Activated CD4-positive, alpha-beta T cell treated with anti-CD3 and anti-CD28 coated beads for 36 hours (primary cell): ENCODE measurements around the gene ASS1. TPM values are rescaled to one million over a fixed set of nuclear protein-coding genes. Genes with fewer than 3 reads are reported as not detected.

Source experiments
- ATAC-seq: fragments of 200-7000 bp; cut with Tn5 transposase; one replicate; pipeline ENCODE4 v1.10.0; 2021; ENCODE audit warnings: mild to moderate bottlenecking, moderate library complexity
- CTCF ChIA-PET: fragments of 350-600 bp; sonication (Branson Sonifier 250); formaldehyde crosslinking; loops from one replicate; lab custom pipeline; 2021; ENCODE audit warnings: antibody characterized with exemption; lab: Charles Lee
- POLR2A ChIA-PET: fragments of 350-600 bp; sonication (Branson Sonifier 250); formaldehyde crosslinking; loops from one replicate; lab custom pipeline; 2021; ENCODE audit warnings: antibody characterized with exemption, inconsistent platforms; lab: Charles Lee
- DNase-seq: peaks from one replicate; pipeline ENCODE4 v3.0.0-alpha.2; 2020
- H3K27ac Mint-ChIP-seq: one replicate; pipeline ENCODE4 v1.8.0; 2021; ENCODE audit warnings: mixed read lengths
- H3K27me3 Mint-ChIP-seq: one replicate; pipeline ENCODE4 v1.8.0; 2021; ENCODE audit warnings: mixed read lengths
- H3K36me3 Mint-ChIP-seq: one replicate; pipeline ENCODE4 v1.8.0; 2021; ENCODE audit warnings: low read depth, mixed read lengths
- H3K4me1 Mint-ChIP-seq: one replicate; pipeline ENCODE4 v1.8.0; 2021; ENCODE audit warnings: mixed read lengths
- H3K4me3 Mint-ChIP-seq: one replicate; pipeline ENCODE4 v1.8.0; 2021; ENCODE audit warnings: mild to moderate bottlenecking, moderate library complexity, mixed read lengths
- H3K9me3 Mint-ChIP-seq: one replicate; pipeline ENCODE4 v1.8.0; 2021; ENCODE audit warnings: low read depth, mixed read lengths
- intact Hi-C, 2 experiments: fragments of 100-400 bp; cut with DNase I in 1 of 2; cut with micrococcal nuclease in 1 of 2; formaldehyde crosslinking; loops; one replicate each; pipeline versions ENCODE4 v1.14.2 to v1.15.1; 2022 to 2024; cut with DNase I, micrococcal nuclease
- total RNA-seq, 2 experiments: library from RNA; stranded (reverse); gene quantifications; one replicate each; pipeline ENCODE4 v1.2.3, GENCODE V29; 2021

The ASS1 gene
- total RNA-seq, 2 experiments from 2014 or later = 8.6 to 9.3 TPM

DNA sequence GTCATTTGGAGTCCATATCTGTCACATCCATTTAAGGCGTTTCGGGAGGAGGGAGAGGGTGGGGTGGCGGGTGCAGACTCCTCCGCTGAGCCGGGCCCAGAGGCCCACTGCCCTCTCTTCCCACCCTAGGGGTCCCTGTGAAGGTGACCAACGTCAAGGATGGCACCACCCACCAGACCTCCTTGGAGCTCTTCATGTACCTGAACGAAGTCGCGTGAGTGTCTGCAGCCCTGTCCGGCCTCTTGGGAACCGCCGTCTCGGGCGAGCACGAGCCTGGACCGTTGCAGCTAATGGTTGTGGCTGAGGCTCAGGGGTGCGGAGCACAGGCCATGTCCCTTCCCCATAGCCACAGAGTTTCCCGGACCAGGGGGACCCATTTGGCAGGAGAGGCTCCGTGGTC lies 34.8 kb downstream of the ASS1 start:
- POLR2A ChIA-PET = no interaction called here
- Mint-ChIP-seq H3K9me3 (no peaks in the 10 kb centered on the region), H3K4me3 (no peak overlapping the region), H3K27me3 (peaks cover 17% of the 10 kb centered on the region), H3K4me1 (no peaks in the 10 kb centered on the region), H3K36me3 (no peaks in the 10 kb centered on the region), H3K27ac (no peak overlapping the region)
- intact Hi-C loops = no loop called here
- CTCF ChIA-PET = no interaction called here
- no peak for ATAC-seq
- no peak for DNase-seq

DNA sequence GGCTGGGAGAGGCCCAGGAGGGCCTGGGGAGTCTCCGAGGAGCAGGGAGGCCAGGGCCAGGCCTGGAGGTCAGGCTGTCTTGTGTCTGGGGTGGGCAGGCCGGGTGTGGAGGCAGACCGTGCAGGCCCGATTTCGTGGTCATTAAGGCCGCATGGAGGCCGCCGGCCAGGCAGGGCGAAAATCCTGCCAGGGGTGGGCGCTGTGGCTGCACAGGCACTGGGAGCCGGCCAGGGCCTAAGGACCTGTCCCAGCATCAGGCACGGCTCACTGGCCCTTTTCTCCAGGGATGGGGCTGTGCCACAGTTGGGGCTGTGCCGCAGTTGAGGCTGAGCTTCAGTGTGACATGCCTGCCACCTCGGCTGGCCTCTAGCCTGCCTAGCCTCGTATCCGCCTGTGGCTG lies 35.9 kb downstream of the ASS1 start:
- Mint-ChIP-seq H3K36me3 (no peaks in the 10 kb centered on the region), H3K9me3 (no peaks in the 10 kb centered on the region), H3K27ac (no peak overlapping the region), H3K27me3 (peaks cover 15% of the 10 kb centered on the region), H3K4me3 (no peak overlapping the region), H3K4me1 (no peaks in the 10 kb centered on the region)
- intact Hi-C loops = no loop called here
- no peak for DNase-seq
- ChIA-PET CTCF (no interaction called here), POLR2A (interaction anchor here (0.6 kb wide), 1 partner anchor 234 kb away, joined by 3 read pairs; no protein-coding TSS in a partner anchor)
- ATAC-seq = no peak

DNA sequence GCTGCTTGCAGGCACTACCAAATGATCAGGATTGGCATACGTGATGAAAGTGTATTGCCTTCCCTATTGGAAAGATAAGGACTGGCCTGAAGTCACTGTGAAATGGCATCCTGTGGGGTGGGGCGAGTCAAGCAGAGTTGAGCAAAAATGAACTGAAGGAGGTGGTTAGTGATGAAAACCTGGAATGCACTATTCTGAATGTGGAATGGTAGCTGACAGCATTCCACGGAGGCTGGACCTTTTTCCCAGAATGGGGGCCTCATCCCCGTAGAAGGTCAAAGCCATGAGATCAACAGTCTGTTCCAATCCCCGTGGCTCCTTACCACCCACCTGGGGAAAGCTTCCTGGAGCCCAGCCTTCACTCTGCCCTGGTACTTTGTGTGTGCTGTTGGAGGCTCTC lies 37.7 kb downstream of the ASS1 start:
- ATAC-seq = no peak
- no peak overlapping the region for H3K27ac Mint-ChIP-seq
- H3K4me3 Mint-ChIP-seq = no peak overlapping the region
- H3K9me3 Mint-ChIP-seq = no peaks in the 10 kb centered on the region
- H3K36me3 Mint-ChIP-seq = no peaks in the 10 kb centered on the region
- ChIA-PET POLR2A (no interaction called here), CTCF (no interaction called here)
- H3K4me1 Mint-ChIP-seq = no peaks in the 10 kb centered on the region
- intact Hi-C loops = no loop called here
- peaks cover 15% of the 10 kb centered on the region for H3K27me3 Mint-ChIP-seq
- no peak for DNase-seq

DNA sequence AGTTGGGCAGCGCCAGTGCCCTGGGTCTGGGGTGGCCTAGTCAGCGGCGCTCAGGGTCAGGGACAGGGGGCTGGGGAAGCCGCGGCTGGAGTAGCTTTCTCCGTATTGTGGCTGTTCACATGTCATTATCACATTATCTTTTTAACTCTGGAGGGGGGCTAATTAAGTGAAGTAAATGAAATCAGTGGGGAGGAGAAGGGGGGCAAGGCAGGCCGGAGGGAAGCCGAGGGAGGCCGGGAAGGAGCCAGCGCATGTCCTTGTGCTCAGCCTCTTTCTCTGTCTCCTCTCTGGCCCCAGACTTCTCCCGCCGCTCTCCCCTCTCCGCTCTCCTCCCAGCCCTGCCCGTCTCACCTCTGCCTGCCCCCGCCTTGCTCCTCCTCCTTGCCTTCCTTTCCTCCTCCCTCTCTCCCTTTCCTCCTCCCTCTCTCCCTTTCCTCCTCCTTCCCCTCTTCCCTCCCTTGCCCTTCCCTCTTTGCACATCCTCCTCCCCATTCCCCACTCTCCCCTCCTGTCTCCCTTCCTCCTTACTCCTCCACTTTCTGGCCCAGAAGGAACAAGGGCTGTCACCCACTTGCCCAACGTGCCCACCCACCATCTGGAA lies 38.7 kb downstream of the ASS1 start:
- no peak overlapping the region for H3K27ac Mint-ChIP-seq
- CTCF ChIA-PET = no interaction called here
- intact Hi-C loops = no loop called here
- DNase-seq (no peak), ATAC-seq (no peak)
- POLR2A ChIA-PET = no interaction called here
- H3K4me1 Mint-ChIP-seq = no peaks in the 10 kb centered on the region
- no peaks in the 10 kb centered on the region for H3K9me3 Mint-ChIP-seq
- H3K4me3 Mint-ChIP-seq = no peak overlapping the region
- no peaks in the 10 kb centered on the region for H3K36me3 Mint-ChIP-seq
- peaks cover 15% of the 10 kb centered on the region for H3K27me3 Mint-ChIP-seq

DNA sequence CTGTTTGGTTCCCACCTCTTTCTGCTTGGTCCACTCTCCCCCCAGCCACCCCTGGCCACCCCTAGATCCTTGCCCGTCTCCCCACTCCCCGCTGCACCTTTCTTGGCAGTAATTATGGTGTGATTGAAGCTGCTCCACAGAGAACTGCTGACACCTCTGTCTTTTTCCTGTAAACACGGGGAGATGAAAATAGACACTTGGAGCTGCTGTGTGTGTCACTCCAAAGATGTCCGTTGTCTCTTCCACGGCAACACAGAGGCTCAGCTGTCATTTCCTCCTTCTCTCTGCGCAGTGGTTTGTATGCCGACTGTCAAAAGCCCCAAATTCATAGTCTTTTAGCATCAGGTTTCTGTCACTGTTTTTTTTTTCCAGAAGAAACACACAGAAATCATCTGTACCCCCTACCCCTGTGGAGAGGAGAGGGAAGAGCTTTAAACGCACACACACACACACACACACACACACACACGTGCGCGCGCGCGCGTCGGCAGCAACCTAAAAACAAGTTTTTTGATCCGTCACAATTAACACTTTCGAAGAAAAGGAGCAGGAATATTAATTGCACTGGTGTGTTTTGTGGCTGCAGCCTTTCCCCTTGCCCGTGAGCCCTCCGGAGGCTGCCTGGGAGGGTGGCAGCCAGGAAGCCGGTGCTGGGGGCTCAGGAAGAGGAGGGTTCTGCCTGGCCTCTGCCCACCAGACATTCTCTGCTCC lies 39.8 kb downstream of the ASS1 start:
- DNase-seq (no peak), ATAC-seq (no peak)
- H3K4me1 Mint-ChIP-seq = no peaks in the 10 kb centered on the region
- intact Hi-C loops = no loop called here
- no peak overlapping the region for H3K4me3 Mint-ChIP-seq
- H3K27me3 Mint-ChIP-seq = peaks cover 15% of the 10 kb centered on the region
- ChIA-PET POLR2A (no interaction called here), CTCF (interaction anchor here (0.5 kb wide), 1 partner anchor 68 kb away, joined by 3 read pairs; no protein-coding TSS in a partner anchor)
- H3K27ac Mint-ChIP-seq = no peak overlapping the region
- no peaks in the 10 kb centered on the region for H3K9me3 Mint-ChIP-seq
- no peaks in the 10 kb centered on the region for H3K36me3 Mint-ChIP-seq

DNA sequence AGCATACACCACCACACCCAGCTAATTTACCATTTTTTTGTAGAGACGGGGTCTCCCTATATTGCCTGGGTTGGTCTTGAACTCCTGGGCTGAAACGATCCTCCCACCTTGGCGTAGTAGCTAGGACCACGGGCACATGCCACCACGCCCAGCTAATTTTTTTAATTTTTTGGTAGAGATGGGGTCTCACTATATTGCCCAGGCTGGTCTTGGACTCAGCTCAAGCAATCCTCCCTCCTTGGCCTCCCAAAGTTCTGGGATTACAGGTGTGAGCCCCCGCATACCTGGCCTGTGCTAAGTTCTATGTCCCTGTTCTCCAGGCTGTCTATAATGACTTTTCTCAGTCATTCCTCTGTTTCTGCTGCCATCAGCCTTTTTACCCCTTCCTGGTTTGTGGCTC lies 41.3 kb downstream of the ASS1 start:
- Mint-ChIP-seq H3K36me3 (no peaks in the 10 kb centered on the region), H3K4me1 (no peaks in the 10 kb centered on the region), H3K4me3 (no peak overlapping the region), H3K27ac (no peak overlapping the region), H3K9me3 (no peaks in the 10 kb centered on the region), H3K27me3 (peaks cover 15% of the 10 kb centered on the region)
- CTCF ChIA-PET = no interaction called here
- DNase-seq (no peak), ATAC-seq (no peak)
- intact Hi-C loops = no loop called here
- POLR2A ChIA-PET = no interaction called here

DNA sequence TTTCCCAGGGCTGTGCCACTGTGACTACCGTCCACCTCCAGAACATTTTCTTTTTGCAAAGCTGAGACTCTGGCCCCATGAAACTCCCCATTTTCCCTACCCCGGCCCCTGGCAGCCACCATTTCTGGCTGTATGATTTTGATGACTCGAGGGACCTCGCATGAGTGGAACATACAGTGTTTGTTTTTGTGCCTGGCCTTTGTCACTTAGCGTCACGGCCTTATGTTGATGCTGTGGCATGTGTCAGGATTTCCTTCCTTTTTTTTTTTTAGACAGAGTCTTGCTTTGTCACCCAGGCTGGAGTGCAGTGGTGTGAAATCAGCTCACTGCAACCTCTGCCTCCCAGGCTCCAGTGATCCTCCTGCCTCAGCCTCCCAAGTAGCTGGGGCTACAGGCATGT lies 42.7 kb downstream of the ASS1 start:
- POLR2A ChIA-PET = interaction anchor here (0.7 kb wide), 1 partner anchor 17 kb away, joined by 5 read pairs; no protein-coding TSS in a partner anchor
- no peaks in the 10 kb centered on the region for H3K36me3 Mint-ChIP-seq
- H3K4me1 Mint-ChIP-seq = no peaks in the 10 kb centered on the region
- DNase-seq (no peak), ATAC-seq (no peak)
- H3K9me3 Mint-ChIP-seq = no peaks in the 10 kb centered on the region
- no peak overlapping the region for H3K27ac Mint-ChIP-seq
- no peak overlapping the region for H3K4me3 Mint-ChIP-seq
- CTCF ChIA-PET = no interaction called here
- intact Hi-C loops = no loop called here
- peaks cover 13% of the 10 kb centered on the region for H3K27me3 Mint-ChIP-seq

DNA sequence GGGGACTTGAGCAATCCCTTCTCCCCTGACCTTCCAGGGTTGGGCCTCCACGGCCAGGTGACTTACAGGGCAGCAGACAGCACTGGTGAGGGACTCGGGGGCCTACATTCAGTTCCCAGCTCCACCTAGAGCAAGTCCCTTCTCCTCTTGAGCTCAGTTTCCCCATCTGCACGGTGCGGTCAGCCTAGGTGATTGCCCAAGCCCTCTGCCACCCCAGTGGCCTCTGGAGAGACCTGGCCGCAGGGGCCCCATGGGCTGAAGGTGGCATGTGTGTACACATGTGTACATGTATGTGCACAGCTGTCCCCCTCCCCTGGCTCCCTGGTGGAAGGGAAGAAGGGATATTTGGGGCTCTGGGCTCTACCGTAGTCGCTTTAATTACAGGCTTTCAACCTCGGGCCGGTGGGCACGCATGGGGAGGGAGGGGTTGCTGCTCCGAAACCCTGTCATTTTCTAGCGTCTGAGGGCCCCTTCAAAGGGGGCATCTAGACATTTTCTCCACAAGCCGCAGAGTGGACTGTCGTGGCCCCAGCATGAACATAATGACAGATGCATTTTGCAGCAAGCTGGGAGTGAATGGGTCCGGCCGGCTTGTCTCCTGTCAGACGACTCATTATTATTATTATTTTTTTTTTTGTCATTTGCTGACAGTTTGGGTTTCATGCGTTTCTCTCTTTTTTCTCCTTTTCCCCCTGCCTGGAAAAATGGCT lies 44.0 kb downstream of the ASS1 start:
- Mint-ChIP-seq H3K9me3 (no peaks in the 10 kb centered on the region), H3K36me3 (no peaks in the 10 kb centered on the region), H3K4me3 (no peak overlapping the region), H3K4me1 (no peaks in the 10 kb centered on the region), H3K27ac (no peak overlapping the region), H3K27me3 (peaks cover 6% of the 10 kb centered on the region)
- ChIA-PET POLR2A (no interaction called here), CTCF (no interaction called here)
- intact Hi-C loops = no loop called here
- DNase-seq (no peak), ATAC-seq (no peak)

DNA sequence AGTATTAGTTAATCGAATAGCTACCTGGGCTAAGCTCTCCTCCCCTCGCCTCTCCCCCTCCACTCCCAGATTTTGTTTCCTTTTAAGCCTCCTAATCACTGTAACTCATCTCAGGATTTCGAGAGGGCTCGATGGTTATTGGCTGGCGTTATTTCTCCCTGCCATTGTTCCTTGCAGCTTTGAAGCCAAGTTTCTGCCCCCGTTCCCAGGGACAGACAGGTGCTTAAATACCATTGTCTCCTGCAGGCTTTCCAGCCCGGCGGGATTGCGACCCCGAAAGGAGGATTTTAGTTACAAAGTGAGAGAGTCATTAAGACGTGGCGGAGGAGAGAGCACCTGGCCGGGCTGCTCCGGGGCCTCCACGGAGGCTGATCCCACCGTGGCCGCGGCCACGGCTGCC lies 46.2 kb downstream of the ASS1 start:
- ATAC-seq (no peak), DNase-seq (no peak)
- no peak overlapping the region for H3K27ac Mint-ChIP-seq
- ChIA-PET CTCF (interaction anchor here (0.8 kb wide), 1 partner anchor 98 kb away, joined by 3 read pairs; no protein-coding TSS in a partner anchor), POLR2A (no interaction called here)
- H3K9me3 Mint-ChIP-seq = peaks cover 6% of the 10 kb centered on the region
- H3K4me3 Mint-ChIP-seq = no peak overlapping the region
- intact Hi-C loops = no loop called here
- no peaks in the 10 kb centered on the region for H3K4me1 Mint-ChIP-seq
- H3K36me3 Mint-ChIP-seq = no peaks in the 10 kb centered on the region
- H3K27me3 Mint-ChIP-seq = peaks cover 4% of the 10 kb centered on the region

DNA sequence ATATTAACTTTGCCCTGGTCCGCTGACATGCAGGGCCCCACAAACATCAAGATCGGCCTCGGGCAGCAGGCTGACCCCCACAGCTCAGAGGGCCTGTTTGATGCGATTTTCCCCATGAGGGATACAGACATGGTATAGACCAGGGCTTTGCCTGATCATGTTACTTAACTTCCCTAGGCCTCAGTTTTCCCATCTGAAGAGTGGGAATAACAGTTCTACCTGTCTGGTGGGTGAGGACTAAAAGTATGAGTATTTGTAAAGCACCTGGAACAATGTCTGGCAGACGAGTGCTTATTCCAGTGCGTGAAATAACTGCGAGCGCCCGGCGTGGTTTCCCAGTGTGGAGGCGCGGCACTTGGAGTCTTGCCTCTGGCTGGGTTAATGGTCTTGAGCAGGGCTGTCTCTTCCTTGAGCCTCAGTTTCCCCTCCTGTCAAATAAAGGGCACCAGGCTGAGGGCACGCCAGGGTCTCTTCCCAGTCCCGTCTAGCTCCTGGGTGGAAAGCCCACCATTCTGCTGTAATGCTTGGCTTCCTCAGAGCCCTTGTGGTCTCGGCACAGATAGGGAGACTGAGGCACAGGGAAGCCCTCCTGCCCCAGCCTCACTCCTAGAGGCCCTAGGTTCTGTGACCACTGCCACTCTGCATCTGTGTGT lies 47.2 kb downstream of the ASS1 start:
- intact Hi-C loops = no loop called here
- ATAC-seq (no peak), DNase-seq (no peak)
- H3K27ac Mint-ChIP-seq = no peak overlapping the region
- ChIA-PET CTCF (interaction anchor here (0.6 kb wide), 1 partner anchor 190 kb away, joined by 5 read pairs; no protein-coding TSS in a partner anchor), POLR2A (no interaction called here)
- H3K36me3 Mint-ChIP-seq = no peaks in the 10 kb centered on the region
- no peak overlapping the region for H3K4me3 Mint-ChIP-seq
- H3K9me3 Mint-ChIP-seq = peaks cover 6% of the 10 kb centered on the region
- no peaks in the 10 kb centered on the region for H3K4me1 Mint-ChIP-seq
- peaks cover 4% of the 10 kb centered on the region for H3K27me3 Mint-ChIP-seq

DNA sequence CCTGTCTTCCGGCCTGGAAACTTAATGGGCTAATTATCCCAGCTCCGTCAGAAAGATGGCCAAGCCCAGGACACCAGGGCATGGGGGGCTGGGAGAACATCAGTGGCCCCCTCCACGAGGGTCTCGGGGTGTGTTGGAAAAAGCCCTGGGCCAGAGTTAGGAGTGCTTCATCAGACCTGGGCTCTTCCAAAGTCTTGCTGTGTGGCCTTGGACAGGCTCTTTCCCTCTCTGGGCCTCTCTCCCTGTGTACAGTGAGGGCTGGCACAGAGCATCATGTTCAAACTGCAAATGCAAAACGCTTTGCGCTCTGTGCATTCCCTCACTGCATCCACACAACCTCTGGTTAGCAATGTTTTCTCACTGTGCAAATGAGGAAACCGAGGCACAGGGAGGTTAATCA lies 48.3 kb downstream of the ASS1 start:
- POLR2A ChIA-PET = no interaction called here
- DNase-seq (no peak), ATAC-seq (no peak)
- CTCF ChIA-PET = no interaction called here
- Mint-ChIP-seq H3K9me3 (peaks cover 6% of the 10 kb centered on the region), H3K36me3 (no peaks in the 10 kb centered on the region), H3K27me3 (peaks cover 4% of the 10 kb centered on the region), H3K4me3 (no peak overlapping the region), H3K27ac (no peak overlapping the region), H3K4me1 (no peaks in the 10 kb centered on the region)
- intact Hi-C loops = no loop called here
